Mucosa of rectum (tissue), 2 donors: ENCODE results near the gene COL18A1.

Experiments
- H3K27ac ChIP-seq, 2 donors: one replicate each; pipeline ENCODE4 v1.7.0; 2013; ENCODE audit warnings: inconsistent platforms in 2 of 2, low read depth in 2 of 2, low read length in 2 of 2
- H3K27me3 ChIP-seq, 2 donors: one replicate each; pipeline ENCODE4 v1.7.0; 2013; ENCODE audit warnings: low read length in 2 of 2; ENCODE audit not compliant: control insufficient read depth in 2 of 2, insufficient read depth in 2 of 2
- H3K36me3 ChIP-seq, 2 donors: one replicate each; pipeline ENCODE4 v1.7.0; 2013; ENCODE audit warnings: low read length in 2 of 2; ENCODE audit not compliant: control insufficient read depth in 2 of 2, insufficient read depth in 2 of 2
- H3K4me1 ChIP-seq, 2 donors: one replicate each; pipeline ENCODE4 v1.7.0; 2013; ENCODE audit warnings: low read length in 2 of 2, mild to moderate bottlenecking in 1 of 2; ENCODE audit not compliant: control insufficient read depth in 2 of 2, insufficient read depth in 2 of 2
- H3K4me3 ChIP-seq, 2 donors: one replicate each; pipeline ENCODE4 v1.7.0; 2013; ENCODE audit warnings: low read length in 2 of 2
- H3K9ac ChIP-seq, 2 donors: one replicate each; pipeline ENCODE4 v1.7.0; 2013; ENCODE audit warnings: low read length in 2 of 2, low read depth in 1 of 2, mild to moderate bottlenecking in 1 of 2
- H3K9me3 ChIP-seq, 2 donors: one replicate each; pipeline ENCODE4 v1.7.0; 2013; ENCODE audit warnings: low read length in 2 of 2; ENCODE audit not compliant: control insufficient read depth in 2 of 2
- donor health status: healthy.
- donor health status: Normal muscosa, but diverticular disease.

COL18A1 gene

DNA sequence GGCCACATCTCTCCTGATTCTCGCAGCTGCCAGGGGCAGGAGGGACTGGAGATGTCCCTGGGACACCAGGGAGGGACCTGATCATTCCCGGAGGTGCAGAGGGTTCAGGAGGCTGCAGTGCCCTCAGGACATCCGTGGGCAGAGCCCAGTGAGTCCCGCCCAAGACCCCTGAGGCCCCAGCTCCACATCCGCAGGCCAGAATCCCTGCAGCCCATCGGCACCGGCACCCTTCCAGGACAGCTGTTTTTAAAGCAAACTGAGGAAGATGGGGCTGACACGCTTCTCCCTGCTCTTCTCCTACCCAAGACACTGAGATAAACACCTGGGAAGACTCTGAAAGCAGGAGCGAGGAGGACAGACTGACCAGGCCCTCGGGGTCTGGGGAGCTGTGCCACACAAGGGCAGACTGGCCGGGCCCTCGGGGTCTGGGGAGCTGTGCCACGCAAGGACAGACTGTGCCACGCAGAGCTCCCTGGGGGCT is 111.7 kb downstream of the COL18A1 start:
- Histone ChIP-seq H3K27me3 (no peaks in the 10 kb centered on the region), H3K9me3 (peaks cover 5% of the 10 kb centered on the region in 2 donors), H3K4me1 (peaks cover 3 to 9% of the 10 kb centered on the region in 2 donors), H3K36me3 (peaks cover 0 to 5% of the 10 kb centered on the region in 2 donors), H3K9ac (no peak overlapping the region), H3K4me3 (no peak overlapping the region), H3K27ac (no peak overlapping the region)

DNA sequence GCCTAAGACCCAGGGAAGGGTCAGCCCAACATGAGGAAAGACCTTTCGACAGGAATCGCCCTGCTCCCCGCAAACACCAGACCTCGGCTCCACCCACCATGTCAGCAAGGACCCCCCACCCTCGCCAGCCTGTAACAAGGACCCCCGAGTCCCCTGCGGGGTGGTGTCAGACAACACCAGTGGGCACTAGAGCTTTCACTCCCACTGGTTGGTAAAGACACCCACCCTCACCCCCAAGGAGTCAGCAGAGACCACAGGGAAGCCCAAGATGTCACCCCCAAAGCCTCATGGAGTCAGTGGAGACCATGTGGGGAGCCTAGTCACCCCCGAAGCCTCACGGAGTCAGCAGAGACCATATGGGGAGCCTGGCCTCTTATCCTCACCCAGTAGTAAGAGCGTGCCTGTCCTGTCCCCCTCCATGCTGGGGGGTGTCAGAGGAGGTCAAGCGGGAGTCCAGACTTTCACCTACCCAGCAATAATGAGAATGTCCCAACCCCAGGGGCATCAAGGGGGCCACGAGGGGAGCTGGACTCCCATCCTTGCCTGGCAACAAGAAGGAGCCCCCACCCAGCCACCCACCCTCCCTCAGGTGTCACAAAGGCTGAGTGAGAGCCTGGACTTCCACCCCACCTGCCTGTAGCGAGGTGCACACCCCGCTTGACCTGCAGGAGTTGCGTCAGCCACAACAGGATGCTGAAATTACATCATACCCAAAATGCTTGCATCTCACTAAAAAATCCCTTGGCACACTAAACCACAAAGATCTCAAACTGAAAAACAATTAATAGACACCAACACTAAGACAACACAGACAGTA is 112.5 kb downstream of the COL18A1 start:
- Histone ChIP-seq H3K9ac (no peak overlapping the region), H3K36me3 (peaks cover 0 to 8% of the 10 kb centered on the region in 2 donors), H3K27me3 (no peaks in the 10 kb centered on the region), H3K27ac (no peak overlapping the region), H3K9me3 (peaks cover 5 to 7% of the 10 kb centered on the region in 2 donors), H3K4me3 (no peak overlapping the region), H3K4me1 (peaks cover 3 to 9% of the 10 kb centered on the region in 2 donors)

GRCh38 chr21:45518742-45519141 is 113.8 kb downstream of the COL18A1 start:
- H3K9me3 ChIP-seq = peaks cover 5 to 7% of the 10 kb centered on the region in 2 donors
- H3K9ac ChIP-seq = no peak overlapping the region
- H3K36me3 ChIP-seq = peaks cover 0 to 7% of the 10 kb centered on the region in 2 donors
- H3K27ac ChIP-seq = no peak overlapping the region
- no peak overlapping the region for H3K4me3 ChIP-seq
- peaks cover 3% of the 10 kb centered on the region in 2 donors for H3K4me1 ChIP-seq
- H3K27me3 ChIP-seq = no peaks in the 10 kb centered on the region

DNA sequence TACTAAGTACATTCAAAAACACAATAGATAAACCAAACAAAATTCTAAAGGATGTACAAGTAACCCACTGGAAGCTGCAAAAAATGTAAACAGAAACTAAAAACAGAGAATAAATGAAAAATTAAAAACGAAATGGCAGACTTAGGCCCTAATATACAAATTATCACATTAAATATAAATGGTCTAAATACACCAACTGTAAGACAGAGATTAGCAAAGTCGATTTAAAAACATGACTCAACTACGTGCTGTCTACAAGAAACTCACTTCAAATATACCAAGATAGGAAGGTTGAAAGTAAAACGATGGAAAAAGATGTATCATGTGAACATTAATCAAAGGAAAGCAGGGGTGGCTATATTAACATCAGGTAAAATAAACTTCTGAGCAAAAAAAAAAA is 114.2 kb downstream of the COL18A1 start:
- Histone ChIP-seq H3K36me3 (peaks cover 0 to 7% of the 10 kb centered on the region in 2 donors), H3K4me3 (no peak overlapping the region), H3K9ac (no peak overlapping the region), H3K27ac (no peak overlapping the region), H3K9me3 (peaks cover 5 to 7% of the 10 kb centered on the region in 2 donors), H3K27me3 (no peaks in the 10 kb centered on the region), H3K4me1 (no peaks in the 10 kb centered on the region)

DNA sequence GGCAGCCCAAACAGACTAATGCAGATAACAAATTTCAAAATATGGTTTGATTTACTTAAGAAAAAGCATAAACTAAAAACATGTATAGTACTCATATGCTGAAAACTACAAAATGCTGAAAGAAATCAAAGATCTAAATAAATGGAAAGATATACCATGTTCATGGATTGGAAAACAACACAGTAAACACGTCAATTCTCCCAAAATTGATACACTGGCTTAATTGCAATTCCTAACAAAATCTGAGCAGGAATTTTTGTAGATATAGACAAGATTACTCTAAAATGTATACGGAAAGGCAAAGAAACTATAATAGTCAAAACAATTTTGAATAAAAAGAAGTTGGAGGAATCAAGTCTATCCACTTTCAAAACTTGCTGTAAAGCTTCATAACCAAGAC is 116.3 kb downstream of the COL18A1 start:
- no peak overlapping the region for H3K27ac ChIP-seq
- H3K36me3 ChIP-seq = peaks cover 0 to 7% of the 10 kb centered on the region in 2 donors
- H3K9me3 ChIP-seq = peaks cover 5 to 7% of the 10 kb centered on the region in 2 donors

DNA sequence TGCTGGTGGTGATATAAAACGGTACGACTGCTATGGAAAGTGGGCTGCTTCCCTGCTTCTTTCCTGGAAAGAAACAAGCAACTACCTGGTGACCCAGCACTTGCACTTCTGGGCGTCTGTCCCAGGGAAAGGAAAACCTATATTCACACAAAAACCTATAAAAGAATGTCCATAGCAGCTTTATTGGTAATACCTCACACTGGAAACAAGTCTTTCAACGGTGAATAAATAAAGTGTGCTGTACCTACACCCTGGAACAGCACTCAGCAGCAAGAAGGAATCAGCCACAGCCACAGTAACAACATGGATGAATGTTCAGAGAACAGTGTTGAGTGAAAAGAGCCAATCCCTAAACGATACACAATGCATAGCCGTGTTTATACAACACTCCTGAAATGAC is 117.4 kb downstream of the COL18A1 start:
- Histone ChIP-seq H3K4me1 (peaks cover 4 to 9% of the 10 kb centered on the region in 2 donors), H3K36me3 (peaks cover 0 to 7% of the 10 kb centered on the region in 2 donors)

More for the DNA sequence above, 116.3 kb downstream of the COL18A1 start:
- no peak overlapping the region for H3K9ac ChIP-seq
- peaks cover 4 to 9% of the 10 kb centered on the region in 2 donors for H3K4me1 ChIP-seq
- no peaks in the 10 kb centered on the region for H3K27me3 ChIP-seq
- H3K4me3 ChIP-seq = no peak overlapping the region

GRCh38 chr21:45522986-45523385 is 118.0 kb downstream of the COL18A1 start:
- Histone ChIP-seq H3K36me3 (peaks cover 0 to 7% of the 10 kb centered on the region in 2 donors), H3K4me3 (no peak overlapping the region), H3K27me3 (no peaks in the 10 kb centered on the region), H3K9me3 (peaks cover 5 to 7% of the 10 kb centered on the region in 2 donors), H3K9ac (no peak overlapping the region), H3K27ac (no peak overlapping the region), H3K4me1 (peaks cover 4 to 9% of the 10 kb centered on the region in 2 donors)

More for the DNA sequence above, 117.4 kb downstream of the COL18A1 start:
- no peaks in the 10 kb centered on the region for H3K27me3 ChIP-seq
- no peak overlapping the region for H3K9ac ChIP-seq
- H3K27ac ChIP-seq = no peak overlapping the region
- peaks cover 5 to 7% of the 10 kb centered on the region in 2 donors for H3K9me3 ChIP-seq
- no peak overlapping the region for H3K4me3 ChIP-seq

- Histone ChIP-seq H3K27ac (no peak overlapping the region), H3K4me3 (no peak overlapping the region), H3K9me3 (peaks cover 5 to 7% of the 10 kb centered on the region in 2 donors), H3K4me1 (peaks cover 4 to 9% of the 10 kb centered on the region in 2 donors), H3K9ac (no peak overlapping the region), H3K36me3 (peaks cover 0 to 8% of the 10 kb centered on the region in 2 donors), H3K27me3 (no peaks in the 10 kb centered on the region)
Measured at GRCh38 chr21:45523411-45524101, 118.6 kb downstream of the COL18A1 start.

GRCh38 chr21:45524756-45525152 is 119.8 kb downstream of the COL18A1 start:
- peaks cover 4 to 9% of the 10 kb centered on the region in 2 donors for H3K4me1 ChIP-seq
- H3K27ac ChIP-seq = no peak overlapping the region
- H3K9ac ChIP-seq = peak overlapping the region in 1 of 2 donors; percentile 20

More at GRCh38 chr21:45524756-45525152, 119.8 kb downstream of the COL18A1 start:
- peaks cover 0 to 2% of the 10 kb centered on the region in 2 donors for H3K9me3 ChIP-seq
- H3K4me3 ChIP-seq = no peak overlapping the region
- H3K27me3 ChIP-seq = no peaks in the 10 kb centered on the region
- peaks cover 5 to 17% of the 10 kb centered on the region in 2 donors for H3K36me3 ChIP-seq
